GM23248 (cell line): ENCODE results near the gene ACVR1B. TPM values are rescaled to one million over a fixed set of nuclear protein-coding genes. Genes with fewer than 3 reads are reported as not detected.

Source experiments
- DNase-seq: peaks from one replicate; pipeline ENCODE4 v3.0.0-alpha.2; 2015
- H2AFZ ChIP-seq: fragments of 200-600 bp; sonication (generic); 2 replicates; pipeline ENCODE4 v1.6.1; 2016; ENCODE audit warnings: antibody characterized with exemption
- H3F3A ChIP-seq: fragments of 200-600 bp; sonication (generic); 2 replicates; pipeline ENCODE4 v1.6.1; 2016; ENCODE audit warnings: mild to moderate bottlenecking, antibody characterized with exemption, mixed run types; ENCODE audit not compliant: insufficient read depth
- H3K27ac ChIP-seq: fragments of 200-600 bp; sonication (generic); 2 replicates; pipeline ENCODE4 v1.5.1; 2016; ENCODE audit warnings: mild to moderate bottlenecking
- H3K27me3 ChIP-seq: fragments of 200-600 bp; sonication (generic); replicated peaks from 2 replicates; pipeline ENCODE4 v1.6.1; 2016; ENCODE audit warnings: mild to moderate bottlenecking; ENCODE audit not compliant: insufficient read depth
- H3K36me3 ChIP-seq: fragments of 200-600 bp; sonication (generic); 2 replicates; pipeline ENCODE4 v1.6.1; 2016; ENCODE audit warnings: low read depth, mild to moderate bottlenecking
- H3K4me1 ChIP-seq: fragments of 200-600 bp; sonication (generic); 2 replicates; pipeline ENCODE4 v1.6.1; 2016; ENCODE audit warnings: mild to moderate bottlenecking; ENCODE audit not compliant: insufficient read depth
- H3K4me2 ChIP-seq: fragments of 200-600 bp; sonication (generic); one replicate; pipeline ENCODE4 v1.6.1; 2016; ENCODE audit warnings: mild to moderate bottlenecking; ENCODE audit not compliant: unreplicated experiment
- H3K4me3 ChIP-seq: fragments of 200-600 bp; sonication (generic); 2 replicates; pipeline ENCODE4 v1.5.1; 2016; ENCODE audit warnings: mild to moderate bottlenecking
- H3K79me2 ChIP-seq: fragments of 200-600 bp; sonication (generic); 2 replicates; pipeline ENCODE4 v1.6.1; 2016; ENCODE audit warnings: mild to moderate bottlenecking; ENCODE audit not compliant: insufficient read depth
- H3K9ac ChIP-seq: fragments of 200-600 bp; sonication (generic); 2 replicates; pipeline ENCODE4 v1.6.1; 2016; ENCODE audit warnings: mild to moderate bottlenecking
- H3K9me2 ChIP-seq: fragments of 200-600 bp; sonication (generic); 2 replicates; pipeline ENCODE4 v1.6.1; 2016; ENCODE audit warnings: mixed run types, mild to moderate bottlenecking, moderate library complexity; ENCODE audit not compliant: insufficient read depth
- H3K9me3 ChIP-seq: fragments of 200-600 bp; sonication (generic); one replicate; pipeline ENCODE4 v1.6.1; 2017; ENCODE audit warnings: low read depth
- H4K20me1 ChIP-seq: fragments of 200-600 bp; sonication (generic); 2 replicates; pipeline ENCODE4 v1.6.0; 2016; ENCODE audit not compliant: insufficient read depth
- EZH2 ChIP-seq: fragments of 200-600 bp; sonication (generic); IDR thresholded peaks from 2 replicates; pipeline ENCODE4 v1.6.1; 2018; ENCODE audit warnings: antibody characterized with exemption, mild to moderate bottlenecking; ENCODE audit not compliant: insufficient read depth, poor library complexity, severe bottlenecking
- EZH2phosphoT487 ChIP-seq: fragments of 200-600 bp; sonication (generic); IDR thresholded peaks from 2 replicates; pipeline ENCODE4 v1.6.1; 2018; ENCODE audit warnings: antibody characterized with exemption, moderate library complexity, mild to moderate bottlenecking, low read depth; ENCODE audit not compliant: insufficient read depth
- WGBS, 2 experiments: methylation state at CpG; one replicate each; pipeline ENCODE4 v1.1.6; 2015 to 2017; ENCODE audit warnings: low lambda C conversion rate in 2 of 2, low coverage in 1 of 2; ENCODE audit errors: missing lambda C conversion rate in 2 of 2; 5-methylcytosine and 5-hydroxymethylcytosine counted together
- in situ Hi-C: fragments of 300-500 bp; cut with MboI; formaldehyde crosslinking; loops from 2 replicates; pipeline ENCODE4 v1.15.0; 2020
- polyA plus RNA-seq: library from polyadenylated mRNA; unstranded; fragments of >200 nt; fragmentation: Nextera tagmentation; extraction: Ambion mirVana; gene quantifications from 2 replicates; pipeline ENCODE4 v1.2.1, GENCODE V29; 2016
- total RNA-seq: library from RNA; depleted of rRNA; stranded (reverse); fragments of >200 nt; shearing (Covaris generic); gene quantifications from 2 replicates; pipeline ENCODE4 v1.2.3, GENCODE V29; 2014

Gene ACVR1B
- total and polyA plus RNA-seq, 2 experiments from 2014 or later, result 2.8 to 17.0 TPM

DNA sequence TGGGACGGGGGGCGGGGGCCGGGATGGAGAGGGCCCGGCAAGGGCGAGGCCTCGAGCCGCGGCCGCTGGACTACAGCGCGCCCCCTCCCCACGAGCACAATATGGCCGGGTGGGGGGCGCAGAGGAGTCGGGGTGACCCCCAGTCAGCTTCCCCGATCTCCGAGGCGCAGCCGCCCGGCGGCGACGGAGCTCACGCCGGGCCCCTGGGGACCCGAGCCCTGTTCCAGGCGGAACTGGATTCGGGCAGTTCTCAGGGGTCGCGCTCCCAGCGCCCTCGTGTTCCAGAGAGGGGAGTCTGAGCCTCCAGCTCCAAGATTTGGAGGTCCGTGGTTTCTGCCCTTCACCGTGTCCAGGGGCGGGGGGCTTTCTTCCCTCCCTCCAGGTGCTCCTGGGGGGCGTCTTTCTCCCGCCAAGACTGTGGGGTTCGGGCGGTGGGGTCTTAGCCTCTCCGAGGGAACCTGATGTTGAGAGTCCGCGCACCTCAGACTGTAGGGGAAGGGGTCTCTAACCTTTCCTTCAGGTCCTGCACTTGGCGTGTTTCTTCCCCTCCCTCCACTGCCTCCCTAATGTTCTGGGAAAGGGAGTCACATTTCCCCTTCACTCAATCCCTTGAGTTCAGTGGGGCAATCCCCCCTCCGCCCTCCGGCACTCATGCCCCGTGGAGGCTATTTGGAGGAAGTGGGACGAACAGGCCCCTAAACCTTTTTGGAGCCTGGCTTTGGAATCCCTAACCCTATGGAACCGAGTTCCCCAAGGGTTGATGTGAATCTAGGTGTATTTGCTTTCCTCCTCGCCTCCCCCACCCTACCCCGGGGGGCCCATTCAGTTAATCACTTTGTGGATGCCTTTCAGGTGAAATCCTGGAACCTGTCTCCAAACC lies 584 bp downstream of the ACVR1B start:
- H3K27ac ChIP-seq, result peak overlapping the region; percentile 49
- in situ Hi-C loops, result no loop called here

DNA sequence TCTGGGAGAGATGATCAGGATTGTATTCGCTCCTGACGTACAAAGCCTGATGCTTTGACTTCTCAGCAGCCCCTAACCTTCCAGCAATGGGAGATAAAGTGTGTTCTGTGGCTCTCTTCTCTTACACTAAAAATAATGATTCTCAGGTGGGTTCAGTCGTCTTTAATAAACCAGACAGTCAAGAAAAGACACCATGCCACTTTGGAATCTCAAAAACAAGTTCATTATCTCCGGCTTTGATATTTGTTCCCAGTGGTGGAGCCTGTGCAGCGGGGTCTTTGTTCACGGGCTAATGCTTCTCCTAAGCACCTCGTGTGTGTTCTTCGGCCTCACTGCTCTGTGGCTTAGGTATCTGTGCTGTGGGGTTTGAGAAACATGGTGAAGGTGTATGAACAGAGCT lies 1.6 kb downstream of the ACVR1B start:
- no peak overlapping the region for H2AFZ ChIP-seq
- no peaks in the 10 kb centered on the region for H3K9me3 ChIP-seq
- H3K27ac ChIP-seq, result no peak overlapping the region
- peak overlapping the region; percentile 96 for H3K4me3 ChIP-seq
- no peaks in the 10 kb centered on the region for H3K27me3 ChIP-seq
- H3K79me2 ChIP-seq, result peaks cover 67% of the 10 kb centered on the region
- WGBS, 2 experiments, result 55 to 58% methylated on average over 8 of the region's 8 CpGs
- in situ Hi-C loops, result no loop called here
- H3K4me2 ChIP-seq, result peak overlapping the region; percentile 88
- peaks cover 57% of the 10 kb centered on the region for H3K4me1 ChIP-seq
- no peak for DNase-seq
- peaks cover 3% of the 10 kb centered on the region; the same call in 1 of the 2 replicates for H4K20me1 ChIP-seq
- peak overlapping the region; percentile 97 for H3K9ac ChIP-seq
- no peak for TF ChIP-seq EZH2
- TF ChIP-seq EZH2phosphoT487, result no peak
- H3K36me3 ChIP-seq, result no peaks in the 10 kb centered on the region
- no peaks in the 10 kb centered on the region for H3K9me2 ChIP-seq
- H3F3A ChIP-seq, result peaks cover 53% of the 10 kb centered on the region

More for the DNA sequence above, 584 bp downstream of the ACVR1B start:
- Histone ChIP-seq H3K9me3 (no peaks in the 10 kb centered on the region), H3K36me3 (no peaks in the 10 kb centered on the region), H2AFZ (peak overlapping the region; percentile 64; the same call in 1 of the 2 replicates), H3K9ac (peak overlapping the region; percentile 97), H3K27me3 (no peaks in the 10 kb centered on the region), H4K20me1 (0 out of 2 replicates have a peak, but pooled peaks cover 3% of the 10 kb centered on the region), H3K4me3 (peak overlapping the region; percentile 96), H3F3A (peaks cover 53% of the 10 kb centered on the region), H3K9me2 (no peaks in the 10 kb centered on the region), H3K79me2 (peaks cover 57% of the 10 kb centered on the region), H3K4me2 (peak overlapping the region; percentile 88), H3K4me1 (peaks cover 52% of the 10 kb centered on the region)
- WGBS, 2 experiments, result 2% methylated on average over 39 to 47 of the region's 50 CpGs
- peak; percentile 49 for DNase-seq
- TF ChIP-seq EZH2phosphoT487, result no peak
- TF ChIP-seq EZH2, result no peak

GRCh38 chr12:51953864-51954263 lies 2.4 kb downstream of the ACVR1B start:
- Histone ChIP-seq H3K79me2 (peaks cover 75% of the 10 kb centered on the region), H3K9ac (peak overlapping the region; percentile 97), H3K9me3 (no peaks in the 10 kb centered on the region), H3F3A (peaks cover 53% of the 10 kb centered on the region), H3K4me2 (peak overlapping the region; percentile 88), H3K4me1 (peaks cover 60% of the 10 kb centered on the region), H3K27ac (no peak overlapping the region), H3K36me3 (no peaks in the 10 kb centered on the region), H3K4me3 (peak overlapping the region; percentile 96), H4K20me1 (peaks cover 3% of the 10 kb centered on the region; the same call in 1 of the 2 replicates), H3K9me2 (no peaks in the 10 kb centered on the region), H3K27me3 (no peaks in the 10 kb centered on the region), H2AFZ (no peak overlapping the region)
- in situ Hi-C loops, result no loop called here
- DNase-seq, result no peak
- 28 to 29% methylated on average over 4 of the region's 4 CpGs for WGBS, 2 experiments
- TF ChIP-seq EZH2phosphoT487 (no peak), EZH2 (no peak)

DNA sequence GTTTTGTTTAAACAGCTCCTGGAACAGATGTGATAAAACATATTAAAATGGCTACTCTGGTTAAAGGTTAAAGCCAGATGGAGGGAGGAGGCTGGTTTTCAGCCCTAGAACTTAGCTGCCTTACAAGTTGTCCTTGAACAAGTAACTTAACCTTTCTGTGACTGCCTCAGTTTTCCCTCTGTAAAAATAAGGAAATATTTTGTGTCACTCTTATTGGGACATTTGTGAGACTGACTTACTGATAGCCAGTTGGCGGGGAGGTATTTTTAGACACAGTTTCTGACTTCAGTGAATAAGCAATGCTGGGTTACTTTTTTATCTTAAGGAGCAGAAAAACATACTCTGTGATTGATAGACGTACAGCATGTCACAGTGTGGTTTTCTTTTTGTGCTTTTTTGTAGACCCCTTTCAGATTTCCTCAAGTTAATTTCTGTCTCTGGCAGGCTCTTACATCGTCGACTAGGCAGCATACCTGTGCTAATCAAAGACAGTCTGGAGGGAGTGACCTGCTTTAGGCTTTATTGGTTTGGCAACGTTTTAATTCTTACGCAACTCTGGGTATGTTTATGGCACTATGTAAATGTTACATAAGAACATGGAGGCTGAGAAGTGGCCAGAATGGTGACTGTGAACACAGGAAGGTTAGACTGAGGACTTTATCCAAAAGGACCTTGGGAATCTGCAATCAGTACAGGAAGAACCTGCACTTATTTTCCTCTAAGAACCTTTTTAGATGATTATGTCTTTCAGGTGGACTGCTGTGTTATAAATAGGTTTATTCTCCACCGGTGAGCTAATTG lies 3.3 kb downstream of the ACVR1B start:
- Histone ChIP-seq H3K27ac (no peak overlapping the region; the same call in 1 of the 2 replicates), H3K79me2 (peaks cover 84% of the 10 kb centered on the region)

More for the DNA sequence above, 3.3 kb downstream of the ACVR1B start:
- Histone ChIP-seq H3K9ac (peak overlapping the region; percentile 97; the same call in 1 of the 2 replicates), H3F3A (peaks cover 45% of the 10 kb centered on the region), H3K4me2 (peak overlapping the region; percentile 88), H3K4me3 (peak overlapping the region; percentile 96), H3K27me3 (no peaks in the 10 kb centered on the region), H4K20me1 (peaks cover 3% of the 10 kb centered on the region; the same call in 1 of the 2 replicates), H2AFZ (no peak overlapping the region), H3K36me3 (no peaks in the 10 kb centered on the region), H3K4me1 (peaks cover 59% of the 10 kb centered on the region), H3K9me3 (no peaks in the 10 kb centered on the region), H3K9me2 (no peaks in the 10 kb centered on the region)
- in situ Hi-C loops, result no loop called here
- peak; percentile 42 for DNase-seq
- 65 to 69% methylated on average over 7 of the region's 7 CpGs for WGBS, 2 experiments
- TF ChIP-seq EZH2 (no peak), EZH2phosphoT487 (no peak)
